Loucy (cell line): ENCODE results near the gene SETD3.

Experiments
- H2AFZ ChIP-seq: fragments of 200-600 bp; sonication (generic); 2 replicates; pipeline ENCODE4 v1.6.0; 2016; ENCODE audit warnings: antibody characterized with exemption, mild to moderate bottlenecking, low read length, moderate library complexity
- H3F3A ChIP-seq: fragments of 200-600 bp; 2 replicates; pipeline ENCODE4 v1.6.0; 2016; ENCODE audit warnings: antibody characterized with exemption, low read depth, mild to moderate bottlenecking
- H3K27me3 ChIP-seq: fragments of 200-600 bp; sonication (generic); 2 replicates; pipeline ENCODE4 v1.6.1; 2014; ENCODE audit warnings: low read length, mild to moderate bottlenecking; ENCODE audit not compliant: insufficient read depth, poor library complexity, severe bottlenecking
- H3K36me3 ChIP-seq: fragments of 200-600 bp; sonication (generic); 2 replicates; pipeline ENCODE4 v1.6.1; 2016; ENCODE audit warnings: low read length; ENCODE audit not compliant: insufficient read depth
- H3K4me1 ChIP-seq: fragments of 200-600 bp; sonication (generic); 2 replicates; pipeline ENCODE4 v1.5.1; 2014; ENCODE audit warnings: low read length, mild to moderate bottlenecking; ENCODE audit not compliant: insufficient read depth, poor library complexity, severe bottlenecking
- H3K4me2 ChIP-seq: fragments of 200-600 bp; sonication (generic); 2 replicates; pipeline ENCODE4 v1.6.0; 2014; ENCODE audit warnings: antibody characterized with exemption, low read length, low read depth, mild to moderate bottlenecking; ENCODE audit not compliant: poor library complexity, severe bottlenecking
- H3K4me3 ChIP-seq: fragments of 200-600 bp; sonication (generic); 2 replicates; pipeline ENCODE4 v1.5.1; 2014; ENCODE audit warnings: low read length, mild to moderate bottlenecking, mixed read lengths; ENCODE audit not compliant: poor library complexity, severe bottlenecking
- H3K79me2 ChIP-seq: fragments of 200-600 bp; sonication (generic); 2 replicates; pipeline ENCODE4 v1.6.1; 2014; ENCODE audit warnings: low read length; ENCODE audit not compliant: insufficient read depth
- H3K9ac ChIP-seq: fragments of 200-600 bp; sonication (generic); 2 replicates; pipeline ENCODE4 v1.6.0; 2014; ENCODE audit warnings: mild to moderate bottlenecking, low read depth, low read length, moderate library complexity; ENCODE audit not compliant: poor library complexity, severe bottlenecking
- H3K9me2 ChIP-seq: fragments of 200-600 bp; sonication (generic); replicated peaks from 2 replicates; pipeline ENCODE4 v1.6.1; 2016; ENCODE audit warnings: low read depth, low read length, mixed read lengths
- H3K9me3 ChIP-seq: fragments of 200-600 bp; sonication (generic); 2 replicates; pipeline ENCODE4 v1.6.1; 2014; ENCODE audit warnings: mild to moderate bottlenecking, antibody characterized with exemption, low read length, low read depth; ENCODE audit not compliant: insufficient read depth
- H4K20me1 ChIP-seq: fragments of 200-600 bp; sonication (generic); 2 replicates; pipeline ENCODE4 v1.6.0; 2014; ENCODE audit warnings: antibody characterized with exemption, low read length, mild to moderate bottlenecking; ENCODE audit not compliant: insufficient read depth, poor library complexity, severe bottlenecking
- EZH2phosphoT487 ChIP-seq: fragments of 200-600 bp; IDR thresholded peaks from 2 replicates; pipeline ENCODE4 v1.6.1; 2018; ENCODE audit warnings: antibody characterized with exemption, mild to moderate bottlenecking, moderate library complexity, borderline replicate concordance
- TF ChIP-seq, protein P1 (sequence below): fragments of 200-600 bp; sonication (generic); conservative IDR thresholded peaks from 2 replicates; pipeline ENCODE4 v1.5.1; 2014; ENCODE audit warnings: mild to moderate bottlenecking, antibody characterized with exemption, low read length

The SETD3 gene

DNA sequence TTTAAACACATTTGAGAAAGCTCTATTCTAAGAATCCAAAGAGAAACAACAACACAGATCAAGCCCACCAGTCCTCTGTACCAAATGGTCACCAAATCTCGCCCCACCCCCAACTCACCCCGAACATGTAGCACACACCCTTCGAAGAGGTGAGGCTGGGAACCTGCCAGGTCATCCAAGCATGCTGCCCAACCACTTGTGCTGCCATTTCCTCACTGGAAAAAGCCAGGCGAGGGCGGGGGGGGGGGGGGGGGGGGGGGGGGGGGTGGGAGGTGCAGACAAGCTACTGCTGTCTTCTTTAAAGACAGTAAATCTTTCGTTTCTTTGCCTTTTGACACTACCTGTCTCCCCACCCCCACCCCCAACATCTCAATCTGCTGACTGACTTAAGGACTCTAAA is 59.9 kb downstream of the SETD3 start:
- no peak overlapping the region for H3K4me2 ChIP-seq
- H3K27me3 ChIP-seq: no peaks in the 10 kb centered on the region
- no peak overlapping the region for H2AFZ ChIP-seq
- H3K9ac ChIP-seq: no peak overlapping the region
- peaks cover 6% of the 10 kb centered on the region for H4K20me1 ChIP-seq
- no peaks in the 10 kb centered on the region for H3F3A ChIP-seq
- peaks cover 15% of the 10 kb centered on the region; the same call in 1 of the 2 replicates for H3K36me3 ChIP-seq
- peaks cover 17% of the 10 kb centered on the region; the same call in 1 of the 2 replicates for H3K79me2 ChIP-seq
- no peaks in the 10 kb centered on the region for H3K9me2 ChIP-seq
- no peaks in the 10 kb centered on the region for H3K9me3 ChIP-seq
- H3K4me3 ChIP-seq: no peak overlapping the region
- peaks cover 9% of the 10 kb centered on the region for H3K4me1 ChIP-seq
- TF ChIP-seq, protein P1, sequence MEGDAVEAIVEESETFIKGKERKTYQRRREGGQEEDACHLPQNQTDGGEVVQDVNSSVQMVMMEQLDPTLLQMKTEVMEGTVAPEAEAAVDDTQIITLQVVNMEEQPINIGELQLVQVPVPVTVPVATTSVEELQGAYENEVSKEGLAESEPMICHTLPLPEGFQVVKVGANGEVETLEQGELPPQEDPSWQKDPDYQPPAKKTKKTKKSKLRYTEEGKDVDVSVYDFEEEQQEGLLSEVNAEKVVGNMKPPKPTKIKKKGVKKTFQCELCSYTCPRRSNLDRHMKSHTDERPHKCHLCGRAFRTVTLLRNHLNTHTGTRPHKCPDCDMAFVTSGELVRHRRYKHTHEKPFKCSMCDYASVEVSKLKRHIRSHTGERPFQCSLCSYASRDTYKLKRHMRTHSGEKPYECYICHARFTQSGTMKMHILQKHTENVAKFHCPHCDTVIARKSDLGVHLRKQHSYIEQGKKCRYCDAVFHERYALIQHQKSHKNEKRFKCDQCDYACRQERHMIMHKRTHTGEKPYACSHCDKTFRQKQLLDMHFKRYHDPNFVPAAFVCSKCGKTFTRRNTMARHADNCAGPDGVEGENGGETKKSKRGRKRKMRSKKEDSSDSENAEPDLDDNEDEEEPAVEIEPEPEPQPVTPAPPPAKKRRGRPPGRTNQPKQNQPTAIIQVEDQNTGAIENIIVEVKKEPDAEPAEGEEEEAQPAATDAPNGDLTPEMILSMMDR: no peak
- TF ChIP-seq EZH2phosphoT487: no peak

DNA sequence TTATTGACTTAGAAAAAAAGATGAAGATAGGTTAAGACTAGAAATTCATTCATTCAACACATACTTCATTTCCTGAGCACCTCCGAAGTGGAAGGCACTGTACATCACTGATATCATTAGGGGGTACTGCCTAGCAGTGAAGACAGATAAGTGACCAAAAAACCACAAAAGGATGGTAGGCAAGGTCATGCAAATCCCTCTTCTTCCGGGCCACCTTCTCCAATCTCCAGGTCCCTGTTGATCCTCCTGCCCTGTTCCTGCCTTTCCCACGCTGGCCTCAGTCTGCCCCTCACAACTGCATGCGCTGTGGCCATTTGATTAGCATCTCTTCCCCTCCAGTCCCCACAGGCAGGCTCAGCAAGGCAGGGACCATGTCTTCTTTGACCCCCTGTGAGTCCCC is 60.8 kb downstream of the SETD3 start:
- Histone ChIP-seq H3K4me1 (peaks cover 7% of the 10 kb centered on the region), H3K4me3 (no peak overlapping the region), H3K4me2 (no peak overlapping the region), H2AFZ (no peak overlapping the region), H3K36me3 (peaks cover 12% of the 10 kb centered on the region; the same call in 1 of the 2 replicates), H4K20me1 (peaks cover 6% of the 10 kb centered on the region), H3F3A (no peaks in the 10 kb centered on the region), H3K9ac (no peak overlapping the region), H3K79me2 (peaks cover 17% of the 10 kb centered on the region; the same call in 1 of the 2 replicates), H3K9me3 (no peaks in the 10 kb centered on the region), H3K9me2 (no peaks in the 10 kb centered on the region), H3K27me3 (no peaks in the 10 kb centered on the region)
- TF ChIP-seq EZH2phosphoT487: no peak
- TF ChIP-seq, protein P1: no peak

DNA sequence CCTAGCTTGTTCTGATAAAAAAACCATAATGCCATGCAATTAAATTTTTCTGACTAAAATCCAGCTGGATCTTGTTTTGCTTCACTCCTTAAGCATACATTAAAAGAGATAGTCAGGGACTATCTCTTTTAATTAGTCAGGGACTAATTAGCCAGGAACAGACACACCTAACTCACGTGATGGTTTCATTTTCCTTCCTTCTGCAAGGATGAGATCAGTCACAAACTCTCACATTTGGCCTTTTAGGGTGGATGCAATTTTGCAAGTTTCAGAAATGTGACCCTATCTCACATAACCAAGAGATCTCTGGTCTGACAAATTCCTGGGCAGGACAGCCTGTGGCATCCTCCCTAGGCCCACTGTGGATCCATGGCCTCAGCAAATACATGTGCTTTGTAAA is 62.4 kb downstream of the SETD3 start:
- TF ChIP-seq EZH2phosphoT487: no peak
- TF ChIP-seq, protein P1: no peak

More for the DNA sequence above, 62.4 kb downstream of the SETD3 start:
- Histone ChIP-seq H3K79me2 (peaks cover 13% of the 10 kb centered on the region; the same call in 1 of the 2 replicates), H3K4me3 (no peak overlapping the region), H3K4me2 (no peak overlapping the region), H3F3A (no peaks in the 10 kb centered on the region), H4K20me1 (peaks cover 6% of the 10 kb centered on the region), H2AFZ (no peak overlapping the region), H3K4me1 (no peaks in the 10 kb centered on the region), H3K27me3 (no peaks in the 10 kb centered on the region), H3K9ac (no peak overlapping the region), H3K36me3 (peaks cover 11% of the 10 kb centered on the region; the same call in 1 of the 2 replicates), H3K9me3 (no peaks in the 10 kb centered on the region), H3K9me2 (no peaks in the 10 kb centered on the region)
